Measurements from ENCODE around the gene MUCL3.

GRCh38 chr6:30894381-30894780, 46.4 kb upstream of the MUCL3 start:
- TF ChIP-seq CTCF (conservative IDR thresholded peaks at IDR 0.05) (no peak), ZFX (IDR thresholded peaks at IDR 0.05) (no peak)

Data from C4-2B (cell line).